ENCODE measurements around the gene KCNC3. TPM values are rescaled to one million over a fixed set of nuclear protein-coding genes. Genes with fewer than 3 reads are reported as not detected.
A peak's percentile ranks its signal among the peaks of the same experiment; 100 is the strongest.

Gene KCNC3
- total and polyA plus RNA-seq, 2 of the 4 experiments (the other 2 are of a cell fraction): 0.07 TPM; not detected in 1

DNA sequence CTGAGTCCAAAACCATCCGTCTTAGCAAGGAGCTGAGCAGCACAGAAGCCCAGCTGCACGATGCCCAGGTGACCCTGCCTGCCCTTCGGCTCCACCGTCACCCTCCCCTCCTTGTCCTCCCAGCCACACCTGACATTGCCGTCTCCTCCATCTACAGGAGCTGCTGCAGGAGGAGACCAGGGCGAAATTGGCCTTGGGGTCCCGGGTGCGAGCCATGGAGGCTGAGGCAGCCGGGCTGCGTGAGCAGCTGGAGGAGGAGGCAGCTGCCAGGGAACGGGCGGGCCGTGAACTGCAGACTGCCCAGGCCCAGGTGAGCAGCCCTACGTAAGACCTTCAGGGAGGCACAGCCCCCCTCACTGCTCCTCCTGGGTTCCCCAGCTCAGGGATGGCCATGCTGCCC lies 49.1 kb downstream of the KCNC3 start:
- no peak overlapping the region for H4K8ac ChIP-seq (ENCODE audit: low read depth in 2 of 2, low read length in 2 of 2)
- DNase-seq (no peak), ATAC-seq (ENCODE audit: low read depth) (no peak)
- H3K9me3 ChIP-seq (ENCODE audit: control insufficient read depth, insufficient read depth, low read length): peaks cover 8% of the 10 kb centered on the region
- ChIA-PET POLR2A (ENCODE audit: unreplicated experiment) (no interaction called here), CTCF (no interaction called here)
- no peak overlapping the region for H2AK5ac ChIP-seq (ENCODE audit: low read depth, low read length)
- H3K23ac ChIP-seq (ENCODE audit: low read depth, low read length): no peak overlapping the region
- no peak overlapping the region for H3K4me2 ChIP-seq (ENCODE audit: low read depth, low read length)
- intact Hi-C loops (cut with micrococcal nuclease): no loop called here
- in situ Hi-C loops (cut with MboI; ENCODE audit: low sequenced_read_pairs): no loop called here
- H3K18ac ChIP-seq (ENCODE audit: low read depth, low read length): no peak overlapping the region
- H4K91ac ChIP-seq (ENCODE audit: insufficient read depth, low read depth, low read length): no peak overlapping the region
- H2AK9ac ChIP-seq (replicated peaks; ENCODE audit: low read depth, low read length, poor library complexity): peak overlapping the region; percentile 31
- no peak for TF ChIP-seq FOS (IDR thresholded peaks at IDR 0.05; ENCODE audit: low read depth, low read length)
- TF ChIP-seq POLR2A (IDR thresholded peaks at IDR 0.05; ENCODE audit: low read depth, low read length): no peak
- no peak for TF ChIP-seq NFE2L2 (IDR thresholded peaks at IDR 0.05; ENCODE audit: low read depth, low read length)
- TF ChIP-seq, protein P1, sequence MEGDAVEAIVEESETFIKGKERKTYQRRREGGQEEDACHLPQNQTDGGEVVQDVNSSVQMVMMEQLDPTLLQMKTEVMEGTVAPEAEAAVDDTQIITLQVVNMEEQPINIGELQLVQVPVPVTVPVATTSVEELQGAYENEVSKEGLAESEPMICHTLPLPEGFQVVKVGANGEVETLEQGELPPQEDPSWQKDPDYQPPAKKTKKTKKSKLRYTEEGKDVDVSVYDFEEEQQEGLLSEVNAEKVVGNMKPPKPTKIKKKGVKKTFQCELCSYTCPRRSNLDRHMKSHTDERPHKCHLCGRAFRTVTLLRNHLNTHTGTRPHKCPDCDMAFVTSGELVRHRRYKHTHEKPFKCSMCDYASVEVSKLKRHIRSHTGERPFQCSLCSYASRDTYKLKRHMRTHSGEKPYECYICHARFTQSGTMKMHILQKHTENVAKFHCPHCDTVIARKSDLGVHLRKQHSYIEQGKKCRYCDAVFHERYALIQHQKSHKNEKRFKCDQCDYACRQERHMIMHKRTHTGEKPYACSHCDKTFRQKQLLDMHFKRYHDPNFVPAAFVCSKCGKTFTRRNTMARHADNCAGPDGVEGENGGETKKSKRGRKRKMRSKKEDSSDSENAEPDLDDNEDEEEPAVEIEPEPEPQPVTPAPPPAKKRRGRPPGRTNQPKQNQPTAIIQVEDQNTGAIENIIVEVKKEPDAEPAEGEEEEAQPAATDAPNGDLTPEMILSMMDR (conservative IDR thresholded peaks at IDR 0.05; ENCODE audit: low read depth, low read length): no peak
- no peak for TF ChIP-seq CEBPB (IDR thresholded peaks at IDR 0.05; ENCODE audit: low read depth, low read length)
- H3K9ac ChIP-seq (ENCODE audit: low read depth, low read length): no peak overlapping the region
- no peak overlapping the region for H2BK5ac ChIP-seq (ENCODE audit: low read depth, low read length, poor library complexity, severe bottlenecking)
- H3K4me3 ChIP-seq (ENCODE audit: insufficient read depth, low read depth, low read length): no peak overlapping the region
- BruUV-seq (replicated peaks): no TSS peak
- dilution Hi-C loops (cut with HindIII; ENCODE audit: low sequenced_read_pairs, unreplicated experiment): no loop called here
- no peak overlapping the region for H2BK120ac ChIP-seq (ENCODE audit: low read depth, low read length)
- H3K9me1 ChIP-seq (ENCODE audit: insufficient read depth, low read length): no peaks in the 10 kb centered on the region
- WGBS, 2 experiments (ENCODE audit: extremely low coverage in 2 of 2, insufficient read length in 1 of 2): 61% methylated on average over 10 of the region's 14 CpGs; no CpG with 5 or more reads in 1 of the 2 experiments
- H2BK15ac ChIP-seq (ENCODE audit: low read depth, low read length): no peak overlapping the region
- H3K36me3 ChIP-seq (ENCODE audit: control insufficient read depth, insufficient read depth, low read length): no peaks in the 10 kb centered on the region
- no peak overlapping the region for H3K4ac ChIP-seq (ENCODE audit: low read depth, low read length)
- H3K27me3 ChIP-seq (ENCODE audit: control insufficient read depth, insufficient read depth, low read length): no peaks in the 10 kb centered on the region
- H2AFZ ChIP-seq (replicated peaks; ENCODE audit: low read length, poor library complexity): no peak overlapping the region
- H3K56ac ChIP-seq (ENCODE audit: extremely low read depth, insufficient read depth, low read length): no peak overlapping the region
- no peak overlapping the region for H3K27ac ChIP-seq (ENCODE audit: insufficient read depth, low read length)
- no peak overlapping the region for H4K5ac ChIP-seq (ENCODE audit: low read depth, low read length)
- H3K79me1 ChIP-seq (ENCODE audit: low read depth in 1 of 2, low read length in 2 of 2): no peaks in the 10 kb centered on the region
- no peaks in the 10 kb centered on the region for H4K20me1 ChIP-seq (ENCODE audit: insufficient read depth, low read length)
- no peak overlapping the region for H3K14ac ChIP-seq (replicated peaks; ENCODE audit: low read depth, low read length)
- no peaks in the 10 kb centered on the region for H3K4me1 ChIP-seq (ENCODE audit: control insufficient read depth, insufficient read depth, low read length)
- no peak overlapping the region for H2BK20ac ChIP-seq (ENCODE audit: low read depth, low read length)

All from IMR-90 (cell line).